Measurements from ENCODE around the gene CHCHD3.

The CHCHD3 gene

GRCh38 chr7:133003052-133003910, 78.6 kb downstream of the CHCHD3 start:
- no peak overlapping the region for H3K4me3 ChIP-seq (ENCODE audit: low read length in 2 of 2)
- no peaks in the 10 kb centered on the region for H3K36me3 ChIP-seq (ENCODE audit: control insufficient read depth in 2 of 2, insufficient read depth in 2 of 2, low read length in 2 of 2)
- H3K4me1 ChIP-seq (ENCODE audit: control insufficient read depth, insufficient read depth, low read length), result no peaks in the 10 kb centered on the region
- no peaks in the 10 kb centered on the region for H3K9me3 ChIP-seq (ENCODE audit: control insufficient read depth in 2 of 2, low read length in 2 of 2)
- no peak overlapping the region for H3K27ac ChIP-seq (ENCODE audit: low read length)
- no peak overlapping the region for H3K9ac ChIP-seq (ENCODE audit: low read length in 2 of 2)
- no peaks in the 10 kb centered on the region for H3K27me3 ChIP-seq (ENCODE audit: control insufficient read depth in 1 of 2, insufficient read depth in 2 of 2, low read length in 2 of 2)

GRCh38 chr7:133001727-133002126, 80.2 kb downstream of the CHCHD3 start:
- Histone ChIP-seq H3K9me3 (ENCODE audit: control insufficient read depth in 2 of 2, low read length in 2 of 2) (no peaks in the 10 kb centered on the region), H3K4me1 (ENCODE audit: control insufficient read depth, insufficient read depth, low read length) (no peaks in the 10 kb centered on the region), H3K9ac (ENCODE audit: low read length in 2 of 2) (no peak overlapping the region)

GRCh38 chr7:132999845-133000244, 82.0 kb downstream of the CHCHD3 start:
- no peak overlapping the region for H3K4me3 ChIP-seq (ENCODE audit: low read length in 2 of 2)
- H3K36me3 ChIP-seq (ENCODE audit: control insufficient read depth in 2 of 2, insufficient read depth in 2 of 2, low read length in 2 of 2), result no peaks in the 10 kb centered on the region
- H3K9me3 ChIP-seq (ENCODE audit: control insufficient read depth in 2 of 2, low read length in 2 of 2), result no peaks in the 10 kb centered on the region
- no peak overlapping the region for H3K9ac ChIP-seq (ENCODE audit: low read length in 2 of 2)
- no peaks in the 10 kb centered on the region for H3K4me1 ChIP-seq (ENCODE audit: control insufficient read depth, insufficient read depth, low read length)
- H3K27me3 ChIP-seq (ENCODE audit: control insufficient read depth in 1 of 2, insufficient read depth in 2 of 2, low read length in 2 of 2), result no peaks in the 10 kb centered on the region
- H3K27ac ChIP-seq (ENCODE audit: low read length), result no peak overlapping the region

More at GRCh38 chr7:133001727-133002126, 80.2 kb downstream of the CHCHD3 start:
- Histone ChIP-seq H3K27ac (ENCODE audit: low read length) (no peak overlapping the region), H3K27me3 (ENCODE audit: control insufficient read depth in 1 of 2, insufficient read depth in 2 of 2, low read length in 2 of 2) (no peaks in the 10 kb centered on the region), H3K36me3 (ENCODE audit: control insufficient read depth in 2 of 2, insufficient read depth in 2 of 2, low read length in 2 of 2) (no peaks in the 10 kb centered on the region), H3K4me3 (ENCODE audit: low read length in 2 of 2) (no peak overlapping the region)

GRCh38 chr7:132998763-132999162, 83.1 kb downstream of the CHCHD3 start:
- no peak overlapping the region for H3K9ac ChIP-seq (ENCODE audit: low read length in 2 of 2)
- H3K36me3 ChIP-seq (ENCODE audit: control insufficient read depth in 2 of 2, insufficient read depth in 2 of 2, low read length in 2 of 2), result no peaks in the 10 kb centered on the region
- no peaks in the 10 kb centered on the region for H3K27me3 ChIP-seq (ENCODE audit: control insufficient read depth in 1 of 2, insufficient read depth in 2 of 2, low read length in 2 of 2)
- H3K4me1 ChIP-seq (ENCODE audit: control insufficient read depth, insufficient read depth, low read length), result no peaks in the 10 kb centered on the region
- no peak overlapping the region for H3K4me3 ChIP-seq (ENCODE audit: low read length in 2 of 2)
- no peak overlapping the region for H3K27ac ChIP-seq (ENCODE audit: low read length)
- no peaks in the 10 kb centered on the region for H3K9me3 ChIP-seq (ENCODE audit: control insufficient read depth in 2 of 2, low read length in 2 of 2)

GRCh38 chr7:132997505-132997904, 84.4 kb downstream of the CHCHD3 start:
- H3K4me1 ChIP-seq (ENCODE audit: control insufficient read depth, insufficient read depth, low read length), result no peaks in the 10 kb centered on the region

GRCh38 chr7:132996581-132997242, 85.2 kb downstream of the CHCHD3 start:
- H3K9ac ChIP-seq (ENCODE audit: low read length in 2 of 2), result no peak overlapping the region

More at GRCh38 chr7:132997505-132997904, 84.4 kb downstream of the CHCHD3 start:
- Histone ChIP-seq H3K9ac (ENCODE audit: low read length in 2 of 2) (no peak overlapping the region), H3K27ac (ENCODE audit: low read length) (no peak overlapping the region), H3K36me3 (ENCODE audit: control insufficient read depth in 2 of 2, insufficient read depth in 2 of 2, low read length in 2 of 2) (no peaks in the 10 kb centered on the region), H3K9me3 (ENCODE audit: control insufficient read depth in 2 of 2, low read length in 2 of 2) (no peaks in the 10 kb centered on the region), H3K27me3 (ENCODE audit: control insufficient read depth in 1 of 2, insufficient read depth in 2 of 2, low read length in 2 of 2) (no peaks in the 10 kb centered on the region), H3K4me3 (ENCODE audit: low read length in 2 of 2) (no peak overlapping the region)

GRCh38 chr7:132993377-132994013, 88.4 kb downstream of the CHCHD3 start:
- no peak overlapping the region for H3K4me3 ChIP-seq (ENCODE audit: low read length in 2 of 2)
- no peak overlapping the region for H3K9ac ChIP-seq (ENCODE audit: low read length in 2 of 2)
- H3K27ac ChIP-seq (ENCODE audit: low read length), result no peak overlapping the region
- H3K9me3 ChIP-seq (ENCODE audit: control insufficient read depth in 2 of 2, low read length in 2 of 2), result no peaks in the 10 kb centered on the region
- H3K4me1 ChIP-seq (ENCODE audit: control insufficient read depth, insufficient read depth, low read length), result no peaks in the 10 kb centered on the region
- H3K27me3 ChIP-seq (ENCODE audit: control insufficient read depth in 1 of 2, insufficient read depth in 2 of 2, low read length in 2 of 2), result no peaks in the 10 kb centered on the region
- no peaks in the 10 kb centered on the region for H3K36me3 ChIP-seq (ENCODE audit: control insufficient read depth in 2 of 2, insufficient read depth in 2 of 2, low read length in 2 of 2)

More at GRCh38 chr7:132996581-132997242, 85.2 kb downstream of the CHCHD3 start:
- Histone ChIP-seq H3K4me3 (ENCODE audit: low read length in 2 of 2) (no peak overlapping the region), H3K4me1 (ENCODE audit: control insufficient read depth, insufficient read depth, low read length) (no peaks in the 10 kb centered on the region), H3K36me3 (ENCODE audit: control insufficient read depth in 2 of 2, insufficient read depth in 2 of 2, low read length in 2 of 2) (no peaks in the 10 kb centered on the region), H3K27ac (ENCODE audit: low read length) (no peak overlapping the region), H3K9me3 (ENCODE audit: control insufficient read depth in 2 of 2, low read length in 2 of 2) (no peaks in the 10 kb centered on the region), H3K27me3 (ENCODE audit: control insufficient read depth in 1 of 2, insufficient read depth in 2 of 2, low read length in 2 of 2) (no peaks in the 10 kb centered on the region)

- H3K4me1 ChIP-seq (ENCODE audit: control insufficient read depth, insufficient read depth, low read length), result no peaks in the 10 kb centered on the region
- no peak overlapping the region for H3K27ac ChIP-seq (ENCODE audit: low read length)
- no peaks in the 10 kb centered on the region for H3K27me3 ChIP-seq (ENCODE audit: control insufficient read depth in 1 of 2, insufficient read depth in 2 of 2, low read length in 2 of 2)
- no peak overlapping the region for H3K9ac ChIP-seq (ENCODE audit: low read length in 2 of 2)
- H3K36me3 ChIP-seq (ENCODE audit: control insufficient read depth in 2 of 2, insufficient read depth in 2 of 2, low read length in 2 of 2), result no peaks in the 10 kb centered on the region
- no peaks in the 10 kb centered on the region for H3K9me3 ChIP-seq (ENCODE audit: control insufficient read depth in 2 of 2, low read length in 2 of 2)
- H3K4me3 ChIP-seq (ENCODE audit: low read length in 2 of 2), result no peak overlapping the region
Measured at GRCh38 chr7:132991615-132992587, 90.0 kb downstream of the CHCHD3 start.

GRCh38 chr7:132988117-132988516, 93.8 kb downstream of the CHCHD3 start:
- Histone ChIP-seq H3K4me1 (ENCODE audit: control insufficient read depth, insufficient read depth, low read length) (no peaks in the 10 kb centered on the region), H3K27me3 (ENCODE audit: control insufficient read depth in 1 of 2, insufficient read depth in 2 of 2, low read length in 2 of 2) (no peaks in the 10 kb centered on the region), H3K27ac (ENCODE audit: low read length) (no peak overlapping the region), H3K36me3 (ENCODE audit: control insufficient read depth in 2 of 2, insufficient read depth in 2 of 2, low read length in 2 of 2) (no peaks in the 10 kb centered on the region), H3K9ac (ENCODE audit: low read length in 2 of 2) (no peak overlapping the region), H3K9me3 (ENCODE audit: control insufficient read depth in 2 of 2, low read length in 2 of 2) (no peaks in the 10 kb centered on the region), H3K4me3 (ENCODE audit: low read length in 2 of 2) (no peak overlapping the region)

- Histone ChIP-seq H3K4me1 (ENCODE audit: control insufficient read depth, insufficient read depth, low read length) (no peaks in the 10 kb centered on the region), H3K9ac (ENCODE audit: low read length in 2 of 2) (no peak overlapping the region), H3K36me3 (ENCODE audit: control insufficient read depth in 2 of 2, insufficient read depth in 2 of 2, low read length in 2 of 2) (no peaks in the 10 kb centered on the region)
Measured at GRCh38 chr7:132980402-132980801, 101.5 kb downstream of the CHCHD3 start.

More at GRCh38 chr7:132980402-132980801, 101.5 kb downstream of the CHCHD3 start:
- Histone ChIP-seq H3K27ac (ENCODE audit: low read length) (no peak overlapping the region), H3K9me3 (ENCODE audit: control insufficient read depth in 2 of 2, low read length in 2 of 2) (no peaks in the 10 kb centered on the region), H3K4me3 (ENCODE audit: low read length in 2 of 2) (no peak overlapping the region), H3K27me3 (ENCODE audit: control insufficient read depth in 1 of 2, insufficient read depth in 2 of 2, low read length in 2 of 2) (no peaks in the 10 kb centered on the region)
